Osteoblast (primary cell): ENCODE results near the gene PARD3B. TPM values are rescaled to one million over a fixed set of nuclear protein-coding genes. Genes with fewer than 3 reads are reported as not detected.
A peak's percentile ranks its signal among the peaks of the same experiment; 100 is the strongest.

ENCODE experiments used
- DNase-seq: peaks from one replicate; pipeline ENCODE4 v3.0.0; 2011; ENCODE audit warnings: low spot score, mixed read lengths; ENCODE audit not compliant: insufficient read length; ENCODE audit errors: missing footprints
- H2AFZ ChIP-seq: 2 replicates; pipeline ENCODE4 v1.6.0; 2011; ENCODE audit warnings: mild to moderate bottlenecking, low read length
- H3K27ac ChIP-seq: 2 replicates; pipeline ENCODE4 v1.5.1; 2011; ENCODE audit warnings: mild to moderate bottlenecking, low read depth, low read length, moderate library complexity
- H3K27me3 ChIP-seq: 2 replicates; pipeline ENCODE4 v1.6.0; 2012; ENCODE audit warnings: mild to moderate bottlenecking, control low read depth, inconsistent platforms, low read length, moderate library complexity; ENCODE audit not compliant: insufficient read depth
- H3K36me3 ChIP-seq: 2 replicates; pipeline ENCODE4 v1.5.1; 2011; ENCODE audit warnings: mild to moderate bottlenecking, low read length, control low read depth, moderate library complexity; ENCODE audit not compliant: insufficient read depth
- H3K4me1 ChIP-seq: 2 replicates; pipeline ENCODE4 v1.5.1; 2011; ENCODE audit warnings: mild to moderate bottlenecking, low read length, control low read depth, moderate library complexity; ENCODE audit not compliant: insufficient read depth
- H3K4me2 ChIP-seq: 2 replicates; pipeline ENCODE4 v1.6.0; 2011; ENCODE audit warnings: mild to moderate bottlenecking, low read length; ENCODE audit not compliant: insufficient read depth
- H3K4me3 ChIP-seq: fragments of 200-600 bp; sonication (generic); 3 replicates; pipeline ENCODE4 v1.5.1; 2012; ENCODE audit warnings: mild to moderate bottlenecking, low read length, inconsistent platforms; ENCODE audit not compliant: insufficient read depth
- H3K79me2 ChIP-seq: 2 replicates; pipeline ENCODE4 v1.6.0; 2012; ENCODE audit warnings: mild to moderate bottlenecking, low read length, control low read depth, inconsistent platforms; ENCODE audit not compliant: insufficient read depth
- H3K9me3 ChIP-seq: 2 replicates; pipeline ENCODE4 v1.5.1; 2011; ENCODE audit warnings: low read depth, low read length, control low read depth
- H4K20me1 ChIP-seq: 2 replicates; pipeline ENCODE4 v1.6.0; 2012; ENCODE audit warnings: mild to moderate bottlenecking, low read length, control low read depth; ENCODE audit not compliant: insufficient read depth
- total RNA-seq: library from RNA; depleted of rRNA; stranded (reverse); fragments of >200 nt; gene quantifications from 2 replicates; pipeline ENCODE4 v1.2.3, GENCODE V29; 2012
- TF ChIP-seq, protein P1 (sequence below): IDR thresholded peaks from 2 replicates; pipeline ENCODE4 v1.5.1; 2011; ENCODE audit warnings: mild to moderate bottlenecking, low read depth, low read length, moderate library complexity; ENCODE audit errors: extremely low read depth

Gene PARD3B
- total RNA-seq, 1 donor = 22.4 TPM

DNA sequence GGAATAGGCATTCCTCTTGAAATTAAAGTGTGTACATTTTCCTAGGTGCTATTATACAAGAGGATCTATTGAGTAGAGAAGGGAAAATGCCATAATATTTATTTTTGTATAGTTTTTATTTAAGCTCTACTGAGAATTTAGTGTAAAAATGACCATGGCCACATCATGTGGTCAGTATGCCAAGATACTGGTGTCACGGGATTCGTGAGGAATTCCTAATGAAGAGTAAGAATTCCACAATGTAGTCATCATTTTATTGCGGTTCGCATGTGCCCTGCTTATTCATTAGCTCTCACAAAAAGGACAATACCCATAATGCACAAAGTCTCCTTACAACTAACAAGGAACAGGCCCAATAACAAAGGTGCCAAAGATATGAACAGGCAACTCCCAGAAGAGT is 39.3 kb upstream of the PARD3B start:
- Histone ChIP-seq H3K79me2 (no peaks in the 10 kb centered on the region), H3K4me2 (no peak overlapping the region), H3K36me3 (no peaks in the 10 kb centered on the region), H2AFZ (no peak overlapping the region), H4K20me1 (no peaks in the 10 kb centered on the region), H3K4me3 (no peak overlapping the region), H3K27ac (peak overlapping the region; percentile 79), H3K27me3 (no peaks in the 10 kb centered on the region), H3K4me1 (peaks cover 10% of the 10 kb centered on the region), H3K9me3 (no peaks in the 10 kb centered on the region)
- peak; percentile 38 for DNase-seq
- TF ChIP-seq, protein P1, sequence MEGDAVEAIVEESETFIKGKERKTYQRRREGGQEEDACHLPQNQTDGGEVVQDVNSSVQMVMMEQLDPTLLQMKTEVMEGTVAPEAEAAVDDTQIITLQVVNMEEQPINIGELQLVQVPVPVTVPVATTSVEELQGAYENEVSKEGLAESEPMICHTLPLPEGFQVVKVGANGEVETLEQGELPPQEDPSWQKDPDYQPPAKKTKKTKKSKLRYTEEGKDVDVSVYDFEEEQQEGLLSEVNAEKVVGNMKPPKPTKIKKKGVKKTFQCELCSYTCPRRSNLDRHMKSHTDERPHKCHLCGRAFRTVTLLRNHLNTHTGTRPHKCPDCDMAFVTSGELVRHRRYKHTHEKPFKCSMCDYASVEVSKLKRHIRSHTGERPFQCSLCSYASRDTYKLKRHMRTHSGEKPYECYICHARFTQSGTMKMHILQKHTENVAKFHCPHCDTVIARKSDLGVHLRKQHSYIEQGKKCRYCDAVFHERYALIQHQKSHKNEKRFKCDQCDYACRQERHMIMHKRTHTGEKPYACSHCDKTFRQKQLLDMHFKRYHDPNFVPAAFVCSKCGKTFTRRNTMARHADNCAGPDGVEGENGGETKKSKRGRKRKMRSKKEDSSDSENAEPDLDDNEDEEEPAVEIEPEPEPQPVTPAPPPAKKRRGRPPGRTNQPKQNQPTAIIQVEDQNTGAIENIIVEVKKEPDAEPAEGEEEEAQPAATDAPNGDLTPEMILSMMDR = no peak

DNA sequence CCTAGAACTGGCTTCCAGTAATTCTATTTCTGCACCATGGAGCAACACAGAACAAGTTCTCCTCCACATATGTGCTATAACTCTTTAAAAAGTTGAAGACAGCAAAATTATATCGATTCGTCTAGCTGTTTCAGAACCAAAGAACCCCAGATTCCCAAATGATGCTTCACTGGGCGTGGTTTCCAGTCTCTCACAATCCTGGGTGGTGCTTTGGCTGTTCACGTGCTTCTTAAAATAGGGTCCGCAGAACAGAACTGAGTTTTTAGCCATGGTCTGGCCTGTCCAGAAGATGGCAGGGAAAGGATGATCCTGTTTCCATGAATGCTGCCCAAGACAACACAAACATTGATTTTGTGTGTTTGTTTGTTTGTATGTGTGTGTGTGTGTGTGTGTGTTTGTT is 37.6 kb upstream of the PARD3B start:
- H2AFZ ChIP-seq = peak overlapping the region; percentile 52
- H3K27ac ChIP-seq = no peak overlapping the region
- DNase-seq = no peak

DNA sequence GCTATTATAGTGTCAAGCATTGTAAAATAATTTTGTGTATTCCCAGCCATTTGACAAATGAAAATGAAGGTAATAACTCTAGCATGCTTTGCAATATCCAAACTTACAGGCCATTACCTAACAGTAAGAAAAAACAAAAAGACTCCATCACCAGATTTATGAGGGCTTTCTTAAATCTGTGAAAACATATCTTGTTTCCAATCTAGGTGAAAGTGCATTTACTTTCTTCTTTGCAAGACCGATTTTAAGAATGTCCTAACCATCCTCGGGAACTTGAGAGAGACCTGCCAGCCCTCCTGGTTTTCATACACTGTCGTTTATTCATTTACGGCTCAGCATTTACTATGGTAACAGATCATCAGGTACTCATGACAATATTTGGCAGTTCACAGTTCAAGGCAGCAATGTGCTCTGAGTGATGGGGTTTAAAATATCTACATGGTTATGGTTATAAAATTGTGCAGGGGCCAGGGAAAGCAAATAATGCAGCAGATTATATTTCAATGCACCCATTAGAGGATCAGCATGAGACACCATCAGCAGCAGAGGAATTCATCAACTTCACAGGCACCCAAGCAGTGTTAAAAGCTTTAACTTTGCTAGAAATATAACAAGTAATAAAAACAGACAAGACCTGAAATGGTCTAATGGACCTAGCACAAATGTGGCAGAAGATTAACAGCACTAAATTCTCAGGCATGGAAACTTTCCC is 34.4 kb upstream of the PARD3B start:
- Histone ChIP-seq H2AFZ (no peak overlapping the region), H3K9me3 (no peaks in the 10 kb centered on the region), H3K4me3 (no peak overlapping the region), H3K79me2 (no peaks in the 10 kb centered on the region), H4K20me1 (no peaks in the 10 kb centered on the region), H3K27ac (no peak overlapping the region), H3K4me2 (no peak overlapping the region), H3K27me3 (no peaks in the 10 kb centered on the region), H3K36me3 (no peaks in the 10 kb centered on the region), H3K4me1 (peaks cover 2% of the 10 kb centered on the region)
- TF ChIP-seq, protein P1 = no peak
- no peak for DNase-seq

More for the DNA sequence above, 37.6 kb upstream of the PARD3B start:
- H3K36me3 ChIP-seq = no peaks in the 10 kb centered on the region
- H3K9me3 ChIP-seq = no peaks in the 10 kb centered on the region
- H3K4me3 ChIP-seq = no peak overlapping the region
- no peak overlapping the region for H3K4me2 ChIP-seq
- TF ChIP-seq, protein P1 = no peak
- H3K27me3 ChIP-seq = no peaks in the 10 kb centered on the region
- peaks cover 10% of the 10 kb centered on the region for H3K4me1 ChIP-seq
- H4K20me1 ChIP-seq = no peaks in the 10 kb centered on the region
- H3K79me2 ChIP-seq = no peaks in the 10 kb centered on the region

DNA sequence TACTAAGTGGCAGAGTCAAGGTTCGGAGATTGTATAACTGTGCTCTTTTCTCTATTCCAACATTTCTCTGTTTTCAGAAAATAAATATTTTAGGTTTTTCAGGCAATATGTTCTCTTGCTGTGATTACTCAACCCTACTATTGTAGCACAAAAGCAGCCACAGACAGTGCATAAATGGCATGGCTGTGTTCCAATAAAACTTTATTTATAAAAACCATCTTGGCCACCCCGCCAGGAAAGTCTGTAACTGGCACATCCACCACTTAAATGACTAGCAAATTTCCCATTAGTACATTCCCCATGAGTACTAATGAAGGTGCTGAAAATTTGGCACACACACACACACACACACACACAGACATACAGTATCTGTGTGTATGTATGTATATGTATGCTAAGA is 30.8 kb upstream of the PARD3B start:
- Histone ChIP-seq H3K4me2 (no peak overlapping the region), H3K4me1 (no peaks in the 10 kb centered on the region), H2AFZ (no peak overlapping the region), H3K27me3 (no peaks in the 10 kb centered on the region), H3K36me3 (no peaks in the 10 kb centered on the region), H3K27ac (no peak overlapping the region), H4K20me1 (no peaks in the 10 kb centered on the region), H3K4me3 (no peak overlapping the region), H3K9me3 (no peaks in the 10 kb centered on the region), H3K79me2 (no peaks in the 10 kb centered on the region)
- TF ChIP-seq, protein P1 = no peak
- no peak for DNase-seq
